Hematopoietic multipotent progenitor cell treated with erythropoietin and hydrocortisone succinate and interleukin-3 and kit ligand, for 8 days (in vitro differentiated cells): ENCODE data around the gene POU2AF1.

Experiments used
- DNase-seq: peaks from one replicate; pipeline ENCODE4 v3.0.0-alpha.2; 2015

Gene POU2AF1

GRCh38 chr11:111384494-111384893 lies 5.4 kb upstream of the POU2AF1 start:
- DNase-seq: no peak

- no peak for DNase-seq
Measured at GRCh38 chr11:111382451-111382850, 3.4 kb upstream of the POU2AF1 start.

- no peak for DNase-seq
Measured at GRCh38 chr11:111379602-111380136, 594 bp upstream of the POU2AF1 start.

GRCh38 chr11:111378185-111378860 lies 752 bp downstream of the POU2AF1 start:
- no peak for DNase-seq

- DNase-seq: no peak
Measured at GRCh38 chr11:111376181-111376871, 2.7 kb downstream of the POU2AF1 start.

GRCh38 chr11:111373590-111373989 lies 5.5 kb downstream of the POU2AF1 start:
- no peak for DNase-seq

GRCh38 chr11:111372538-111372937 lies 6.5 kb downstream of the POU2AF1 start:
- DNase-seq: no peak

- no peak for DNase-seq
Measured at GRCh38 chr11:111370902-111371578, 8.0 kb downstream of the POU2AF1 start.

- no peak for DNase-seq
Measured at GRCh38 chr11:111370270-111370901, 8.7 kb downstream of the POU2AF1 start.

GRCh38 chr11:111368285-111368560 lies 10.9 kb downstream of the POU2AF1 start:
- DNase-seq: no peak

- DNase-seq: no peak
Measured at GRCh38 chr11:111367411-111368284, 11.4 kb downstream of the POU2AF1 start.

GRCh38 chr11:111366560-111367410 lies 12.3 kb downstream of the POU2AF1 start:
- no peak for DNase-seq

- DNase-seq: no peak
Measured at GRCh38 chr11:111365722-111366559, 13.1 kb downstream of the POU2AF1 start.

GRCh38 chr11:111364503-111364902 lies 14.6 kb downstream of the POU2AF1 start:
- DNase-seq: no peak

GRCh38 chr11:111363985-111364384 lies 15.1 kb downstream of the POU2AF1 start:
- no peak for DNase-seq

- DNase-seq: no peak
Measured at GRCh38 chr11:111362887-111363411, 16.1 kb downstream of the POU2AF1 start.

GRCh38 chr11:111361874-111362273 lies 17.2 kb downstream of the POU2AF1 start:
- DNase-seq: no peak

GRCh38 chr11:111361052-111361801 lies 17.8 kb downstream of the POU2AF1 start:
- DNase-seq: no peak
